H1 (cell line): ENCODE data around the gene ZBTB1. TPM values are rescaled to one million over a fixed set of nuclear protein-coding genes. Genes with fewer than 3 reads are reported as not detected.

Experiments
- CHD1 ChIP-seq: IDR thresholded peaks from 2 replicates; pipeline ENCODE4 v1.6.1; 2012; ENCODE audit warnings: low read depth, low read length, improper control_type of control experiment
- MAFK ChIP-seq: IDR thresholded peaks from 2 replicates; pipeline ENCODE4 v1.6.1; 2012; ENCODE audit warnings: low read depth, mild to moderate bottlenecking, improper control_type of control experiment, low read length
- NANOG ChIP-seq: IDR thresholded peaks from 2 replicates; pipeline ENCODE4 v1.6.1; 2011; ENCODE audit warnings: low read length, low read depth, mild to moderate bottlenecking, inconsistent platforms; ENCODE audit not compliant: insufficient read depth, poor library complexity, severe bottlenecking
- NRF1 ChIP-seq: IDR thresholded peaks from 2 replicates; pipeline ENCODE4 v1.6.1; 2011; ENCODE audit warnings: mild to moderate bottlenecking, low read depth, low read length, improper control_type of control experiment
- POU5F1 ChIP-seq: IDR thresholded peaks from 2 replicates; pipeline ENCODE4 v1.6.1; 2011; ENCODE audit warnings: low read depth, mild to moderate bottlenecking, low read length, moderate library complexity
- TBP ChIP-seq: IDR thresholded peaks from 2 replicates; pipeline ENCODE4 v1.6.1; 2011; ENCODE audit warnings: low read depth, low read length, improper control_type of control experiment
- polyA plus RNA-seq, 7 experiments: library from polyadenylated mRNA; depleted of rRNA in 3 of 7; stranded (reverse) in 5 of 7; unstranded in 2 of 7; fragments of >200 nt in 5 of 7; fragments of 200-250 nt in 2 of 7; gene quantifications; 1 replicate in 5 of 7; 2 replicates in 1 of 7; 4 replicates in 1 of 7; pipeline versions ENCODE4 v1.2.1 to v1.2.3, GENCODE V29; 2011 to 2013; ENCODE audit warnings: missing spikeins in 2 of 7, mixed read lengths in 2 of 7
- total RNA-seq: library from RNA; stranded (reverse); fragmentation: NEBNext Ultra II Directional; extraction: Animal tissue kit (Norgen Biotek cat#: 25700); gene quantifications from 2 replicates; pipeline ENCODE4 v1.2.1, GENCODE V29; 2021
- TF ChIP-seq, protein P1 (sequence below), 3 experiments: IDR thresholded peaks; 1 replicate in 2 of 3; 2 replicates in 1 of 3; pipeline versions ENCODE4 v1.5.1 to v1.6.1; 2011; ENCODE audit warnings: low read length in 3 of 3, mild to moderate bottlenecking in 3 of 3, inconsistent platforms in 2 of 3, low read depth in 1 of 3, moderate library complexity in 1 of 3; ENCODE audit not compliant: insufficient read depth in 1 of 3; ENCODE audit errors: control extremely low read depth in 1 of 3
- TF ChIP-seq, protein P2 (sequence below): IDR thresholded peaks from 2 replicates; pipeline ENCODE4 v1.6.1; 2012; ENCODE audit warnings: inconsistent platforms

ZBTB1 gene
- total and polyA plus RNA-seq, 2 of the 8 experiments (the other 6 are each of a cell fraction or from before 2014, with no cell fraction given), result 13.6 to 27.5 TPM

DNA sequence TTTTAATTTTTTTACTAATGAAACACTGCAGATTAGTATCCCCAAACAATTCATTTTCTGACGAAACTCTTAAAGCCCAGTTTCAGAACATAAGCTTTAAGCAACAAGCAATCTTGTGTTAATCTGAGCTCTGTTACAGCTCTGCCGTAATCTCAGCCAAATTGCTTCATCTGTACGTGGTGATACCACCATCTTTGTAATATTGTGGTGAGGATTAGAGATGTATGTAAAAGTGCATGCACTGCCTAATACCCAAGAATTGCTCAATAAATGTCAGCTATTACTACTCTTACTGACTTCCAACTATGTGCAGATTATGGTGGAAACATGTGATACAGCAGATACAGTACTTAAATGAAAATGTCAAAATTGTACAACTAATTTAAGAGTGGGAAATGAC is 37.5 kb upstream of the ZBTB1 start (continued):
- TF ChIP-seq, protein P1, sequence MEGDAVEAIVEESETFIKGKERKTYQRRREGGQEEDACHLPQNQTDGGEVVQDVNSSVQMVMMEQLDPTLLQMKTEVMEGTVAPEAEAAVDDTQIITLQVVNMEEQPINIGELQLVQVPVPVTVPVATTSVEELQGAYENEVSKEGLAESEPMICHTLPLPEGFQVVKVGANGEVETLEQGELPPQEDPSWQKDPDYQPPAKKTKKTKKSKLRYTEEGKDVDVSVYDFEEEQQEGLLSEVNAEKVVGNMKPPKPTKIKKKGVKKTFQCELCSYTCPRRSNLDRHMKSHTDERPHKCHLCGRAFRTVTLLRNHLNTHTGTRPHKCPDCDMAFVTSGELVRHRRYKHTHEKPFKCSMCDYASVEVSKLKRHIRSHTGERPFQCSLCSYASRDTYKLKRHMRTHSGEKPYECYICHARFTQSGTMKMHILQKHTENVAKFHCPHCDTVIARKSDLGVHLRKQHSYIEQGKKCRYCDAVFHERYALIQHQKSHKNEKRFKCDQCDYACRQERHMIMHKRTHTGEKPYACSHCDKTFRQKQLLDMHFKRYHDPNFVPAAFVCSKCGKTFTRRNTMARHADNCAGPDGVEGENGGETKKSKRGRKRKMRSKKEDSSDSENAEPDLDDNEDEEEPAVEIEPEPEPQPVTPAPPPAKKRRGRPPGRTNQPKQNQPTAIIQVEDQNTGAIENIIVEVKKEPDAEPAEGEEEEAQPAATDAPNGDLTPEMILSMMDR (IDR thresholded peaks at IDR 0.05; ENCODE audit: control extremely low read depth in 1 of 3, insufficient read depth in 1 of 3, low read depth in 1 of 3, low read length in 3 of 3), result no peak
- no peak for TF ChIP-seq CHD1
- no peak for TF ChIP-seq TBP
- TF ChIP-seq NRF1, result no peak
- TF ChIP-seq, protein P2, sequence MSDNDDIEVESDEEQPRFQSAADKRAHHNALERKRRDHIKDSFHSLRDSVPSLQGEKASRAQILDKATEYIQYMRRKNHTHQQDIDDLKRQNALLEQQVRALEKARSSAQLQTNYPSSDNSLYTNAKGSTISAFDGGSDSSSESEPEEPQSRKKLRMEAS, result no peak
- TF ChIP-seq MAFK, result no peak
- no peak for TF ChIP-seq POU5F1
- no peak for TF ChIP-seq NANOG
